Activated T-cell treated with anti-CD3 and anti-CD28 coated beads for 4 hours (primary cell): ENCODE results near the gene SLCO2B1.

Experiments used
- DNase-seq: peaks from one replicate; pipeline ENCODE4 v3.0.0-alpha.2; 2020

SLCO2B1 gene

GRCh38 chr11:75163921-75164849 is 13.3 kb downstream of the SLCO2B1 start:
- no peak for DNase-seq

- DNase-seq, result no peak
Observed at GRCh38 chr11:75165721-75166120, 14.8 kb downstream of the SLCO2B1 start.

GRCh38 chr11:75166791-75167190 is 15.9 kb downstream of the SLCO2B1 start:
- DNase-seq, result no peak

- DNase-seq, result no peak
Observed at GRCh38 chr11:75167617-75168016, 16.7 kb downstream of the SLCO2B1 start.

GRCh38 chr11:75169101-75169885 is 18.4 kb downstream of the SLCO2B1 start:
- DNase-seq, result no peak

GRCh38 chr11:75170516-75171201 is 19.8 kb downstream of the SLCO2B1 start:
- no peak for DNase-seq

- DNase-seq, result no peak
Observed at GRCh38 chr11:75173336-75173735, 22.4 kb downstream of the SLCO2B1 start.

- DNase-seq, result no peak
Observed at GRCh38 chr11:75174781-75175370, 24.0 kb downstream of the SLCO2B1 start.

GRCh38 chr11:75182664-75183063 is 31.8 kb downstream of the SLCO2B1 start:
- DNase-seq, result no peak

GRCh38 chr11:75184051-75184450 is 33.1 kb downstream of the SLCO2B1 start:
- DNase-seq, result no peak

- no peak for DNase-seq
Observed at GRCh38 chr11:75184757-75185425, 34.0 kb downstream of the SLCO2B1 start.

GRCh38 chr11:75185866-75186265 is 35.0 kb downstream of the SLCO2B1 start:
- no peak for DNase-seq

- no peak for DNase-seq
Observed at GRCh38 chr11:75186999-75187398, 36.1 kb downstream of the SLCO2B1 start.

- DNase-seq, result no peak
Observed at GRCh38 chr11:75188671-75189070, 37.8 kb downstream of the SLCO2B1 start.

GRCh38 chr11:75189108-75189507 is 38.2 kb downstream of the SLCO2B1 start:
- DNase-seq, result no peak

- no peak for DNase-seq
Observed at GRCh38 chr11:75189911-75190310, 39.0 kb downstream of the SLCO2B1 start.

GRCh38 chr11:75190652-75191329 is 39.9 kb downstream of the SLCO2B1 start:
- DNase-seq, result no peak

- no peak for DNase-seq
Observed at GRCh38 chr11:75191330-75191717, 40.4 kb downstream of the SLCO2B1 start.

GRCh38 chr11:75193271-75193670 is 42.4 kb downstream of the SLCO2B1 start:
- no peak for DNase-seq

- DNase-seq, result no peak
Observed at GRCh38 chr11:75193711-75194110, 42.8 kb downstream of the SLCO2B1 start.

GRCh38 chr11:75194147-75194546 is 43.2 kb downstream of the SLCO2B1 start:
- no peak for DNase-seq
